ENCODE results near the gene SUN3. TPM values are rescaled to one million over a fixed set of nuclear protein-coding genes. Genes with fewer than 3 reads are reported as not detected.

SUN3 gene, protein sequence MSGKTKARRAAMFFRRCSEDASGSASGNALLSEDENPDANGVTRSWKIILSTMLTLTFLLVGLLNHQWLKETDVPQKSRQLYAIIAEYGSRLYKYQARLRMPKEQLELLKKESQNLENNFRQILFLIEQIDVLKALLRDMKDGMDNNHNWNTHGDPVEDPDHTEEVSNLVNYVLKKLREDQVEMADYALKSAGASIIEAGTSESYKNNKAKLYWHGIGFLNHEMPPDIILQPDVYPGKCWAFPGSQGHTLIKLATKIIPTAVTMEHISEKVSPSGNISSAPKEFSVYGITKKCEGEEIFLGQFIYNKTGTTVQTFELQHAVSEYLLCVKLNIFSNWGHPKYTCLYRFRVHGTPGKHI
- under 1 TPM; 0.16 to 0.58 (median 0.45) TPM for polyA plus RNA-seq (ENCODE audit: insufficient read length in 3 of 3)
- long read RNA-seq, donor 1 = 0 reads
- long read RNA-seq, donor 2 = 0 reads
- long read RNA-seq, donor 3 = 0 reads
- long read RNA-seq, donor 4 = 0 reads
- long read RNA-seq, donor 5 = 0 reads
- long read RNA-seq, donor 6 = 0 reads
- long read RNA-seq, donor 7 = 0 reads
- long read RNA-seq, donor 8 = 0 reads
- long read RNA-seq, donor 9 = 0 reads
- long read RNA-seq, donor 10 = 0 reads
- long read RNA-seq, donor 11 = 0 reads
- long read RNA-seq, donor 12 = 0 reads
- long read RNA-seq, donor 13 = 0 reads
- long read RNA-seq, donor 14 = 0 reads
- long read RNA-seq, donor 15 = 0 reads
- long read RNA-seq, donor 16 = 0 reads

DNA sequence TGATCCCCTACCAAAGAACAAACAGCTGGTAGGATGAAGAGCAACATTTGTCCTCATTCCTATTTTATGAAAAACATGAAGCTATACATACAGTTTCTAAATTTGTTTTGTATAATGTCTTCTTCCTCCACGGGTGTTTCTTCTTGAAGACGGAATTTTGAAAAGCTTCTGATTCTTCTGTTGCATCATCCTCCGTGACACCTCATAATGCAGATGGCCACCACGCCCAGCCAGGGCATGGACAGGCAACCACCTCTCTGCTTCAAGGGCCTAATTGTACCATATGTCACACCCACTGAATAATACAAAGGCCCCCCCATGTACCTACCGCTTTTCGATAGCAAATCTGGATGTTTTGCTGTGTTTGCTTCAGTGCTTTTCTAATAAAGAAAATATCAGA is at the start of gene SUN3:
Gene SUN3 (minus strand): TSS at position 170 of the 400 bp plus-strand sequence. CDS start 169 bp downstream, at position 1.
- DNase-seq (ENCODE audit: extremely low read depth in 1 of 11, low read depth in 9 of 11, low spot score in 4 of 11) = no peak

DNA sequence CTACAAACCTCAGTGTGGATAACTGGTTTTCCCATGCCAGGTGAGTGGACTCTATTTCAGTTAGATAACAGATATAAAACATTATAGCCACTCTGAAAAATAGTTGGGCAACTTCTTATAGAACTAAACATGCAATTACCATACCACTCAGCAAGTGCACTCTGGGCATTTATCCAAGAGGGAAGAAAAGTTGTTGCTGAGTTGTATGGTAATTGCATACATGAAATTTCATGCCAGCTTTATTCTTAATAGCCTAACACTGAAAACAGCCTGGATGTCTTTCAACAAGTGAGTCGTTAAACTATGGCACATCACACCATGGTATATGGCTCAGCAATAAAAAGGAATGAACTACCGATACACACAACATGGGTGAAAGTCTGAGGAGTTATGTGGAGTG is 49.6 kb upstream of the SUN3 start:
- DNase-seq (ENCODE audit: extremely low read depth in 1 of 11, low read depth in 9 of 11, low spot score in 4 of 11) = no peak

DNA sequence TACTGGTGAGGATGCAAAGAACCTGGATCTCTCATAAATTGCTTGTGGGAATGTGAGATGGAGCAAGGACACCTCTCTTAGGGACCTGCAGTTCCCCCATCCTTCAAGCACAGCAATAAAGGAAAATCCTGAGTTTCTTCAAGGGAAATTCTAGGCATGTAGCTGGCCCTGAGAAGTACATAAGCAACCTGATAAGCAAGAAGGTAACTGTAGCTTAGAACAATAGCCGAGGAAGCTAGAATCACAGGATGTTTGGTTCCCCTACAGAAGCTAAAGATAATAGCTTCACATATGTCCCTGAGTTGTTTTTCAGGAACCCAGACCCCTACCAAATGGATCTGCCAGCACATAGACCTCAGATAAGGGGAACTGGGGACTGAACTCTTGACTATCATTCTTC is 48.5 kb upstream of the SUN3 start:
- DNase-seq (ENCODE audit: extremely low read depth in 1 of 11, low read depth in 9 of 11, low spot score in 4 of 11) = no peak

DNA sequence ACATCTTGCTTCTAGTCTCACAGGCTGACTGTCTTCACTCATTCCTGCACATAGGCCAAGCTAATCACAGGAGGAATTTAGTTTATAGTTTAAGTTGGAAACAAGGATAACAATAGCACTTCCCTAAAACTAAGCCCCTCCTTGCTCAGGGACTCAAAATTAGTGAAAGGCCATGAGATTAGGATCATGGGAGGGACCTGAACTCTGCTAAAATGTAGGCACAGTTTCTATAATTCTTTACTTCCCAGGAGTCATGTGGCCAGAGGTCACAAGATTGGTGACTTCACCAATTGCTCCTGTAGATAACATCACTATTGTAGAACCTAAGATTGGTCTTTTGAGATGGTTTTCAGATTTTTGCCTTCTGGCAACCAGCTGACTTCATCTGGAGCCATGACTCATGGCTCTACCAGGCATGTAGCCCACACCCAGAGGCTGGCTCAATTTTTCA is 45.3 kb upstream of the SUN3 start:
- DNase-seq (ENCODE audit: extremely low read depth in 1 of 11, low read depth in 9 of 11, low spot score in 4 of 11) = no peak

DNA sequence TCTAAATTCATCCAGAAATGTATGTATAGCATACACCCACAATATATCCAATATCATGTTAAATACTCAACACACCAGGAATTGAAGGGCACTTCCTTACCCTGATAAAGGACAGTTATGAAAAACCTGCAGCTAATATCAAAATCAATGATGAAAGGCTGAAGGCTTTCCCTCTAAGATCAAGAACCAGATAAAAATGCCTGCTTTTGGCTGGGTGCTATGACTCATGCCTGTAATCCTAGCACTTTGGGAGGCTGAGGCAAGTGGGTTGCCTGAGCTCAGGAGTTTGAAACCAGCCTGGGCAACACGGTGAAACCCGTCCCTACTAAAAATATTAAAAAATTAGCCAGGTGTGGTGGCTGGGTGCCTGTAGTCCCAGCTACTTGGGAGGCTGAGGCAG is 38.6 kb upstream of the SUN3 start:
- DNase-seq (ENCODE audit: extremely low read depth in 1 of 11, low read depth in 9 of 11, low spot score in 4 of 11) = no peak

DNA sequence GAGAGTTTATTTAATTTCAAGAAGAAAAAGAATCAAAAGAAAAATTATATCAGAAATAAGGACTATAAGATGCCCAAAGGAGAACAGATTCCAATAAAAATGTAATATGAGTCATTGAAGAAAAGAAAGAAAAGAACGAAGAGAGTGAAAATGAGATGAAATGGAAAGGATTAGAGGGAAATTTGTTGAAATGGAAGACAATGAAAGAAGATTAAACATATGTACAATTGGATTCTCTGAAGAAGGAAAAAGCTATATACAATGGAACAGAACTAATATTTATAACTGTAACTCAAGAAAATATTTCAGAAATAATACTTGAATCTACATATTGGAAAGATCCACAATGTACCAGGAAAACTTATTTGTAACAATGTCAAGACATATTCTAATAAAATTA is 35.1 kb upstream of the SUN3 start:
- no peak for DNase-seq (ENCODE audit: extremely low read depth in 1 of 11, low read depth in 9 of 11, low spot score in 4 of 11)

DNA sequence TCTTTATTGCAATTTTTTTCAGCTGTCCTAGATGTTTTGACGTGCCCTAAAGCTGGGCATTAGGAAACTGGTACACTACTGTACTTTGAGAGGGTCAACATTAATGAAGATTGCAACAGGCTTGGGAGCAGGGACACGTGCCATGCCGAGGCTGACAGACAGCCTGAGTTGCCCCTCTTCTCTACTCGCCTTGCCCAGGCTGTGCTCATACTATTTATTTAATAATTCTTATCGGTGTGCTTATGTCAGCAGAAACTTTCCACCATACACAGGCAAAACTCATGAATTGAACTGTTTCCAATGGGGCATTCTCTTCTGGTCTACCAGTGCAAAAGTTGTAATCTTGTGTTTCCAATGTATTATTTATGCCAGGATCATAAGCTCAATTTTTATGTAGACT is 30.8 kb upstream of the SUN3 start:
- no peak for DNase-seq (ENCODE audit: extremely low read depth in 1 of 11, low read depth in 9 of 11, low spot score in 4 of 11)

DNA sequence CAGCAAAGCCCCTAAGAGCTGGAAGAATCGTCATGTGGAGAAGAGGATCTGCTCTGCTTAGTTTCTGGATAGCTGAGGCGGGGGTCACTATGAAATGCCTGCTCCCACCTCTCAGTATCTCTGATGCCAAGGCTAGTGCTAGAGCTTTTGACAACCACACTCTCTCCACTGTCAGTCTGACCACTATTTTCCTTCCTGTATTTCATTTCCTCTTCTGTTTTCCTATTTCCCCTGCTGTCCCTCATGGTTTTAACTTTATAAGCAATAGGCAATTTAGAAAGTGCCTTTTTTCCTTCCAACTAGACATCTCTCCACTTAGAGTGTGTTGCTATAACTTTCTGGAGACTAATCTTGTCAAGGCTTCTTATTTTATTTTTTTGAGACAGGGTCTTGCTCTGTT is 30.1 kb upstream of the SUN3 start:
- no peak for DNase-seq (ENCODE audit: extremely low read depth in 1 of 11, low read depth in 9 of 11, low spot score in 4 of 11)

DNA sequence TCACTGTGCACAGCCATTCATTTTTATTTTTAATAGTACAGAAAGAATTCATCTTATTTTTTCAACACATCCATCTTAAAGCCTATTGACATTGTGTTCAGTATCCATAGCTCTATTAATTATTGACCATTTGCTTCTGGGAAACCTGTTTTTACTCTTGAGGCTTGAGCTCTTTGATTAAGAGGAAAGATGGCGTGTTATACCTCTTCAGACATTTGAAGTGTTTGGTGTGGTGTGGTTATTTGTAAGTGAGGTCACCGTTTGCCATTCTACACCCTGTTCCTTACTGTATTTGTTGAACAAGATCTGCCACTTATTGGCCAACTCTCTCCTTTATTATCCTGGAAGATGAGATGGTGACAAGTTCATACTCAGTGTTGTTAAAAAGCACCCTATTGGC is 24.8 kb upstream of the SUN3 start:
- DNase-seq (ENCODE audit: extremely low read depth in 1 of 11, low read depth in 9 of 11, low spot score in 4 of 11) = no peak

DNA sequence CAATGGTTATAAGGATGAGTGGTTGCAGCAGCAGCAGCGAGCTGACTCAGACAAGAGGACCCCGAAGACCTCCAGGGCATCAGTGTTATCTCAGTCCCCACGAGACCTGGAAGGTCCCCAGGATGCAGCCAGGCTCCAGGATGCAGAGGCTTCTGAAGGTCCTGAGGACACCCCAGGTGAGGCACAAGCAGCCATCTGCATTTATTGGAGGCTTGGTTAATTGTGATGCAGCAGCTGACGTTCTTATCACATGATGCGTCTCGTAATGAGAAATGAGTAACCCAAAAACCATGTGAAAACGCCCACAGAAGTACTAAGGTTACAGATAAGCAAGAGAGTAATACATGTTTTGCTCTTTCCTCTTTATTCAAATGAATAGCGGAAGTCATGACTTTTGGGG is 23.8 kb upstream of the SUN3 start:
- no peak for DNase-seq (ENCODE audit: extremely low read depth in 1 of 11, low read depth in 9 of 11, low spot score in 4 of 11)

DNA sequence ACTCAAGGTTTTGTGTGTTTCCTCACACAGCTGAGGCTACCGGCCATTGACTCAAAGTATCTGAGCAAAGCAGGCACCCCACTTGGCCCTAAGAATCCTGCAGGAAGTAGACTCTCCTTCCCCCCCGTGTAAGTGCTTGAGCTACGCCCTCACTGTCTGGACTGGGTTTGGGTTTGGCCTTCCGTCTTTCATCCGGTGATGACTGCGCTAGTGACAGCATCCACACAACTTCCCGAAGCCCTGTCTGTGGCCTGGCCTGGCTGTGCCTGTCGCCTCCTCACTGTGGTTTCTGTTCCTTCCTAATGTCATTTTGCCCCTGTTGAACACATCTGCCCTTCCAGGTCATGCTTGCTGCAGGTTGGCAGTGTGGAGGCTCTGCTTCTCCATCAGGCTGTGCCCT is 20.9 kb upstream of the SUN3 start:
- DNase-seq (ENCODE audit: extremely low read depth in 1 of 11, low read depth in 9 of 11, low spot score in 4 of 11) = no peak

DNA sequence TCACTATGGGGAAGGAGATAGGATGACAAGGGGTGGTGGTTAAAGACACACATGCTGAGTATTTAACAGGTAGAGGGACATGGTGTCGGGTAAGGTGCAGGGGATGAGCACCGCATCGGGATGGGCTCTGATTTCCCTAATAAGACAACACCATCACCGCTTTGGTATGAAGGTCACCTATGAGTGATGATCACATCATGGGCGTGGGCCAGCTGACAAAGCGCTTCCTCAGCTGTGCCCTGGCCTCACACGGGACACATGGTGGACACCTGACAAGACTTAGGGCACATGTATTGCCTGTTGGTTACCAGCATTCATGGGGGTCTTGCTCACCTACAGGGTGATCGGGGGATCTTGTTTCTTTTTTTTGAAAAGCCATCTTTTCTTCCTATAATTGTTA is 19.2 kb upstream of the SUN3 start:
- no peak for DNase-seq (ENCODE audit: extremely low read depth in 1 of 11, low read depth in 9 of 11, low spot score in 4 of 11)

DNA sequence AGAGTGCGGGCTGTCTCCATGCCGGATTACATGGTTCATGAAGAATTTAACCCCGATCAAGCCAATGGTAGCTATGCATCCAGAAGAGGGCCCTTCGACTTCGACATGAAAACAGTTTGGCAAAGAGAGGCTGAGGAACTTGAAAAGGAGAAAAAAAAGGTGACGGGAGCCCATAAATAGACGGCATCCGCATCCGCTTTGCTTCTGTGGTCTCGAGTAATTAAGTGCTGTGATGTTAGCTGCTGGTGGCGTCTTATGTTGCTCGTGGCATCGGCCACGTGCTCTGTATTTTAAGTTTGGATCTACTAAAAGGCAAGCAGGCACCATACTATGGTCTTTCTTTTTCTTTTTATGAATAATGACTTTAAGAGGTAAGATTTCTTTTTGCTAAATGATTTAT is 17.6 kb upstream of the SUN3 start:
- no peak for DNase-seq (ENCODE audit: extremely low read depth in 1 of 11, low read depth in 9 of 11, low spot score in 4 of 11)

DNA sequence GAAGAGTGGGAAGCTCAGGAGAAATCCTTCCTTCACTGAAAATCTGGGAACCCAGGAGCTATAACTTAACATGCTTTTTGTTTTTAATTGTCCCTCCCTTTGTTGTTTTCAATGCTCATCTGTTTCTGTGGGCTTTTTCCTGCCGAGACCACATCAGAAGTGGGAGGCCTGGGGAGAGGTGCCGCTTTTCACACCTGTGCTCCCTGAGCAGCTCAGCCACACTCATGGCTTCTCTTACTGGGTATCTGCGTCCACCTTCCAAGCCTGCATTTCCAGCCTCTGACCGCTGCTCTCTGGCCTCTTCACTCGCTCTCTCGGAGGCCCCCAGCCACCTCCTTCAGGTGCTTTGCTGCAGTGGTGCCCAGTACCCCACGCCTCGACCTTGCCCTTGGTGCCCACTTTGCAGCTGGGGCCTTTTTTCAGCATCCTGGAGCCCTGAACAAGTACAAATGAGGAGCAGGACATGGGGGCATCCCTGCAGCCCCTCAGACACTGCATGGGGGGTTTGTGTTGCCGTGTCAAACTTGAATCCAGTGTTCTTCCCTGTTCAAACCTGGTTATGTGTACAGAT is 16.4 kb upstream of the SUN3 start:
- no peak for DNase-seq (ENCODE audit: extremely low read depth in 1 of 11, low read depth in 9 of 11, low spot score in 4 of 11)

DNA sequence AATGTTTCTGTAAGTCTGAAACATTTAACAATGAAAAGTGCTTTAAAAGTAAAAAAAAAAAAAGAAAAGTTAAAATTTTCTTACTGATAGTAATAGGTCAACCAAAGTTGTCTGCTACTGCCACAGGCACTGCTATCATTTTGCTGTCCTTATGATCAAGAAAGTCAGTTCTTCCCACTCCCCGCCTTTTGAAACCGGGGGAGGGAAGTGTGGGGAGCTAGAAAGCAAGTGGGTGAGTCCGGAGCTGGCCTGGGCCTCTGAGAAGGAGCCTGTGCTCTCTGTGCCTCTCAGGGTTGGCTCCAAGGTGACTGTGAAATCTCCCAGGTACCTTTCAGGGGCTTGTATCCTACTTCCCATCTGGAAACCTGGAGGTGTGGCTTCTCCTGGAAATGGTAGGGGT is 13.7 kb upstream of the SUN3 start:
- no peak for DNase-seq (ENCODE audit: extremely low read depth in 1 of 11, low read depth in 9 of 11, low spot score in 4 of 11)

DNA sequence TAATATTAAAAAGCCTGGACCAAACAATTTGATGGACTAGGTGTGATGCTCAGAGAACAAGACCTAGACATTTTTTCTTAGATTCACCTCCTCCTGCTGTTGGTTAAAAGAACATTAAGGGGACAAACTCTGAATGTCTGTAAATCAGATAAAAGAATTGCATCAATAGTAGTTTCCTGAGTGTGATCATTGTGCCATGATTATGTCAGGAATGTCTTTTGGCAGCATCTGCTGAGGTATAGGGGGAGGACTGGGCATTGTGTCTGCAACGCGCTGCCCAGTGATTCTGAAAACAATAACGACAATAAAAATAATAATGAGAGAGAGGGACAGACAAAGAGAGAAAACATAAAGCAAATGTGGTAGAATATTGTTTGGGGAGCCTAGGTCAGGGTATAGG is 13.3 kb upstream of the SUN3 start:
- DNase-seq (ENCODE audit: extremely low read depth in 1 of 11, low read depth in 9 of 11, low spot score in 4 of 11) = no peak

DNA sequence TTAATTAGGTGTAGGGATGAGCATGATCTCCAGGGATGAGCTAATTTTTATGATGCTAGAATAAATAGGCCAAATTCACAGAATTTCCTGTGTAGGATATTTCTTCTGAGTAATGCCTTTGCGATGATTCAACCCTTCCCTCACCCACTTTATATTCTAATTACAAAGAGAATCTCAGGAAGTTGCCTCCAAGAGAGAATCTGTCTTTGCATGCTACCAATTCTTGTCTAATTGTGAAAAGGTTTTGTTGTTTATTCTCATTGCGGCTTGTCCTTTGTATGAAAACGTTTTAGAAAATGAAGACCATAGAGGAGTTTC is 12.7 kb upstream of the SUN3 start:
- no peak for DNase-seq (ENCODE audit: extremely low read depth in 1 of 11, low read depth in 9 of 11, low spot score in 4 of 11)

DNA sequence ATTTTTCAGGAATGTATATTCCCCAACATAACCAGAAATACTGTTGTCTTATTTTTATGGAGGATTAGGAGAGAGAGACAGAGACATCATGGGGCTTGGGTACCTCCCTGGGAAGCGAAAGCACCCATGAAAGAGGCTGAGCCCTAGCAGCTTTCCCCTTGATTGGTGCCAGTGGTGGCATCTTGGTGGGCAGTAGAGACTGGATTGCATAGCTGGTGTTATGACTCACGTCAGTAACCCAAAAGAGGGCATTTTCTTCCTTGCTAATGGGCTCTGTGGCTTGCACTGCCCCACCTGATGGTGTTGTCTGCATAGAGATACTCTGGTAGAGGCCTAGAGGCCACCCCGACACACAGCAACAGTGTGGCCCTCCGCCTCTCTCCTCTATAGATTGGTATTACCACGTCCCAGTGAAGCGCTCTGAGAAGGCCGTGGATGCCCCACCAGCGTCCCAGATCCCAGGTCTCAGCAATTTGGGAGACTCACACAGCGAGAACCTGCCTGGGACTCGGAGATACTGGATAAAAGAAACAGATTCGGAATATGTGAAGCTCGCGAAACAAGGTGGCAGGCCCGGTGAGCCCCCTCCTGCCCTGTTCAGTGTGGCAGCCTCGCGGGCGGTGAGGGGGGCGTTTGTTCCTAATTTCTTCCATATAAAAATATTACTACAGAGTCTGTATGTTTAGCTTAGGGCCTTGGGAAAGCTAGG is 12.2 kb upstream of the SUN3 start:
- no peak for DNase-seq (ENCODE audit: extremely low read depth in 1 of 11, low read depth in 9 of 11, low spot score in 4 of 11)

DNA sequence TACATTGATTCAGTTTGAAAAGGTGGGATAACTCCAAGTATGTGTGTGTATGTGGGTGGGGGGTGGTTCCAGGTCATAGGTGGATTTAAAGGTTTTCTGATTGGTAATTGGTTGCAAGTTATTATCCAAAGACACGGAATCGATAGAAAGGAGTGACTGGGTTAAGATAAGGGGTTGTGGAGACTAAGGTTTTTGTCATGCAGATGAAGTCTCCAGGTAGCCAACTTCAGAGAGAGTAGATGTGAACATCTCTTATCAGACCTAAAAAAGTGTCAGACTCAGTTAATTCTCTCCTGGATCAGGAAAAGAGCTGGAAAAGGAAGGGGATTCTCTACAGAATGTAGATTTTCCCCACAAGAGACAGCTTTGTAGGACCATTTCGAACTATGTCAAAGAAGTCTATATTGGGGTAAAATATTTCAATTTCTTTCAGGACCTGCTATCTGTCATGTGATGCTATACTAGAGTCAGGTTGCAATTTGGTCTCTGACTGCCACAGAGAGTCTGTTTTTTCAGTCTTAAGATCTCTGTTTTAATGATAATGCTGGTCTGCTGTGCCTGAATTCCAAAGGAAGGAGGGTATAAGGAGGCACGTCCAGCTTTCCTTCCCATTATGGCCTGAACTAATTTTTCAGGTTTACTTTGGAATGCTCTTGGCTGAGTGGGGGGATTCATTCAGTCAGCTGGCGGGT is 10.1 kb upstream of the SUN3 start:
- no peak for DNase-seq (ENCODE audit: extremely low read depth in 1 of 11, low read depth in 9 of 11, low spot score in 4 of 11)
